A549 (cell line): ENCODE results near the gene AK8.

Experiments used
- CHD2 ChIP-seq: fragments of 150-350 bp; IDR thresholded peaks from 2 replicates; pipeline ENCODE4 v1.6.1; 2014; ENCODE audit warnings: low read length; ENCODE audit not compliant: partially characterized antibody
- KDM1A ChIP-seq: fragments of 200-600 bp; sonication (generic); IDR thresholded peaks from 2 replicates; pipeline ENCODE4 v1.6.1; 2016; ENCODE audit warnings: low read depth, mild to moderate bottlenecking
- RAD21 ChIP-seq, 2 experiments: fragments of >200 bp in 1 of 2; sonication (Bioruptor Twin) in 1 of 2; formaldehyde crosslinking in 1 of 2; IDR thresholded peaks in 1 of 2; conservative IDR thresholded peaks in 1 of 2; 2 replicates in 1 of 2; 3 replicates in 1 of 2; pipeline ENCODE4 v1.6.1; 2012 to 2018; ENCODE audit warnings: inconsistent platforms in 1 of 2
- ZFP36 ChIP-seq: fragments of 450-650 bp; IDR thresholded peaks from 2 replicates; pipeline ENCODE4 v1.6.1; 2014; ENCODE audit warnings: borderline replicate concordance; ENCODE audit not compliant: partially characterized antibody
- ZNF302 ChIP-seq: fragments of 250-450 bp; sonication (Bioruptor Pico); IDR thresholded peaks from 2 replicates; pipeline ENCODE4 v1.9.0; 2021; ENCODE audit warnings: inconsistent platforms, mild to moderate bottlenecking, moderate library complexity
- TF ChIP-seq, protein P1 (sequence below): fragments of 200-600 bp; sonication (generic); IDR thresholded peaks from 2 replicates; pipeline ENCODE4 v1.6.1; 2016; ENCODE audit warnings: antibody characterized with exemption, mild to moderate bottlenecking, moderate library complexity
- TF ChIP-seq, protein P2 (sequence below): fragments of >200 bp; sonication (Bioruptor Twin); formaldehyde crosslinking; IDR thresholded peaks from 3 replicates; pipeline ENCODE4 v1.5.1; 2016
- TF ChIP-seq, protein P3 (sequence below): IDR thresholded peaks from 2 replicates; pipeline ENCODE4 v1.6.1; 2012; ENCODE audit warnings: low read depth, borderline replicate concordance

DNA sequence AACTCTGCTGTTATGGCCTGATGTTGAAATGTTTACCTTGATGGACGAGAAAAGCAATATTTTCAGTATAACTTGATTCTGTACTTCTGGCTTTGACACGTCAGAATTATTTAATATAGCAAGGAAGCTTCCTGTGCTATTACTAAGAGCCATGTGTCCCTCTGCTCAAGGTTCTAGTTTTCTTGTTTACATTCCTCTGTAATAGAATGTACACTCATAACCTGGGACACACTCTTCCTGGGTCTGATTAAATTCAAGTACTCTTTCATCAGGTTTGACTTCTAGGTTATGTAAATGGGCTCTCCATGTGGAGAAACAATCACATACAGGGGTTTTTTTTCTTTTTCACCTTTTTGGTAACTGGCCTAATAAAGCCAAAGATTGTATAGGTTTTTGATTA, 174.7 kb downstream of the AK8 start:
- TF ChIP-seq RAD21 (conservative IDR thresholded peaks at IDR 0.05 in 1 of 2, IDR thresholded peaks at IDR 0.05 in 1 of 2) (no peak), CHD2 (no peak), ZNF302 (no peak), ZFP36 (no peak), KDM1A (no peak)
- TF ChIP-seq, protein P1, sequence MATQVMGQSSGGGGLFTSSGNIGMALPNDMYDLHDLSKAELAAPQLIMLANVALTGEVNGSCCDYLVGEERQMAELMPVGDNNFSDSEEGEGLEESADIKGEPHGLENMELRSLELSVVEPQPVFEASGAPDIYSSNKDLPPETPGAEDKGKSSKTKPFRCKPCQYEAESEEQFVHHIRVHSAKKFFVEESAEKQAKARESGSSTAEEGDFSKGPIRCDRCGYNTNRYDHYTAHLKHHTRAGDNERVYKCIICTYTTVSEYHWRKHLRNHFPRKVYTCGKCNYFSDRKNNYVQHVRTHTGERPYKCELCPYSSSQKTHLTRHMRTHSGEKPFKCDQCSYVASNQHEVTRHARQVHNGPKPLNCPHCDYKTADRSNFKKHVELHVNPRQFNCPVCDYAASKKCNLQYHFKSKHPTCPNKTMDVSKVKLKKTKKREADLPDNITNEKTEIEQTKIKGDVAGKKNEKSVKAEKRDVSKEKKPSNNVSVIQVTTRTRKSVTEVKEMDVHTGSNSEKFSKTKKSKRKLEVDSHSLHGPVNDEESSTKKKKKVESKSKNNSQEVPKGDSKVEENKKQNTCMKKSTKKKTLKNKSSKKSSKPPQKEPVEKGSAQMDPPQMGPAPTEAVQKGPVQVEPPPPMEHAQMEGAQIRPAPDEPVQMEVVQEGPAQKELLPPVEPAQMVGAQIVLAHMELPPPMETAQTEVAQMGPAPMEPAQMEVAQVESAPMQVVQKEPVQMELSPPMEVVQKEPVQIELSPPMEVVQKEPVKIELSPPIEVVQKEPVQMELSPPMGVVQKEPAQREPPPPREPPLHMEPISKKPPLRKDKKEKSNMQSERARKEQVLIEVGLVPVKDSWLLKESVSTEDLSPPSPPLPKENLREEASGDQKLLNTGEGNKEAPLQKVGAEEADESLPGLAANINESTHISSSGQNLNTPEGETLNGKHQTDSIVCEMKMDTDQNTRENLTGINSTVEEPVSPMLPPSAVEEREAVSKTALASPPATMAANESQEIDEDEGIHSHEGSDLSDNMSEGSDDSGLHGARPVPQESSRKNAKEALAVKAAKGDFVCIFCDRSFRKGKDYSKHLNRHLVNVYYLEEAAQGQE: no peak
- TF ChIP-seq, protein P2, sequence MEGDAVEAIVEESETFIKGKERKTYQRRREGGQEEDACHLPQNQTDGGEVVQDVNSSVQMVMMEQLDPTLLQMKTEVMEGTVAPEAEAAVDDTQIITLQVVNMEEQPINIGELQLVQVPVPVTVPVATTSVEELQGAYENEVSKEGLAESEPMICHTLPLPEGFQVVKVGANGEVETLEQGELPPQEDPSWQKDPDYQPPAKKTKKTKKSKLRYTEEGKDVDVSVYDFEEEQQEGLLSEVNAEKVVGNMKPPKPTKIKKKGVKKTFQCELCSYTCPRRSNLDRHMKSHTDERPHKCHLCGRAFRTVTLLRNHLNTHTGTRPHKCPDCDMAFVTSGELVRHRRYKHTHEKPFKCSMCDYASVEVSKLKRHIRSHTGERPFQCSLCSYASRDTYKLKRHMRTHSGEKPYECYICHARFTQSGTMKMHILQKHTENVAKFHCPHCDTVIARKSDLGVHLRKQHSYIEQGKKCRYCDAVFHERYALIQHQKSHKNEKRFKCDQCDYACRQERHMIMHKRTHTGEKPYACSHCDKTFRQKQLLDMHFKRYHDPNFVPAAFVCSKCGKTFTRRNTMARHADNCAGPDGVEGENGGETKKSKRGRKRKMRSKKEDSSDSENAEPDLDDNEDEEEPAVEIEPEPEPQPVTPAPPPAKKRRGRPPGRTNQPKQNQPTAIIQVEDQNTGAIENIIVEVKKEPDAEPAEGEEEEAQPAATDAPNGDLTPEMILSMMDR: no peak
- TF ChIP-seq, protein P3, sequence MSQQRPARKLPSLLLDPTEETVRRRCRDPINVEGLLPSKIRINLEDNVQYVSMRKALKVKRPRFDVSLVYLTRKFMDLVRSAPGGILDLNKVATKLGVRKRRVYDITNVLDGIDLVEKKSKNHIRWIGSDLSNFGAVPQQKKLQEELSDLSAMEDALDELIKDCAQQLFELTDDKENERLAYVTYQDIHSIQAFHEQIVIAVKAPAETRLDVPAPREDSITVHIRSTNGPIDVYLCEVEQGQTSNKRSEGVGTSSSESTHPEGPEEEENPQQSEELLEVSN: no peak
